HG03196 (cell line): ENCODE data around the gene EIF4EBP2.

Experiments
- ATAC-seq: cut with Tn5 transposase; IDR thresholded peaks from one replicate; pipeline ENCODE4 v1.9.1; 2021; ENCODE audit not compliant: unreplicated experiment

EIF4EBP2 gene

DNA sequence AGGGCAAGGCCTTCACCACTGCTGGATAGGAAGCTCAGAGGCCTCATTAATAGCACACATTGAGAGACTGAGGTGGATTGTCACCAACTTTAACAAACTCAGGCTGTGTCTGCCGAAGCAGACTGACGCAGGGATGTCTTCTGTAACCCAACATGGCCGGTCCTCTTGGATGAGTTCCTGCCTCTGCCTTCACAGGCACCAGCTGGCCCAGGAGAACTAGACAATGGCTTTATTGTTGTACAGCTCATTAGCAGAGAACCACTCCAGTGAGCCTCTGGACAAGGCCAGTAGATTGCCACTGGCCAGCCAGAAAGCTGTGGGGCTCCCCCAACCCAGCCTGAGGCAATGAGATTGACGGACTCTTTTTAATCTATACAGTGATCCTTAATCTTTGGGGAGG is 28.2 kb downstream of the EIF4EBP2 start:
- no peak for ATAC-seq

DNA sequence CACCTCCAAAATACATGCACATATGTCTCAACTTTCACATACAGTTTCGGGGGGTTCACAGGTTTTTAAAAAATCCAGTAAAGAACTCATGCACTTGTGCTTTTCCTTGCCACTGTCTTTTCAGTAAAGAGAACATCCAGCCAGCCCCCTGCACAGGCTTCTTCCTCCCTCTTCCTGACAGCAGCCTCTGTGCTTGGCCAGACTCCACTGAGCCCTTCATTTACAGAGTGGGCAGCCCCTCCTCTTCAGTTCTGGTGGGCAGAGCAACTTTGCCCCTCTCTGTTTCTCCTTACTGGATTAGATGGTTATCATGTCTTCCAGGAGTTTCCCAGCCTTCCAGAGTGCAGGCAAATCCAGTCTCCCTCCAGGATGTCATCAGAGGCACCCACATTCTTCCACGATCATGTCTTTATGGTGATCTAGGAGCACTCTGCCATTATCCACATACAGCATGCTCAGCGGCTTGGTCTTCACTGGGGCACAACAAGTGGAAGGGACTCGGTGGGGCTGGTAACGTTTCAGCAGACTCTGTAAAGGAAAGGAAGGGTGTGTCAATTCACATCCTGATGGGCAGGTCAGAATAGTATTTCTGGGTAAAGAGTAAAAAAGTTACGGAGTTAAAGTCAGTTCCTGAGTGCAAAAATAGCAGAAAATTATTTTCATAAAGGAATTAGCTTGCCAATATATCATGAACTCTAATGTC is 28.8 kb downstream of the EIF4EBP2 start:
- ATAC-seq = no peak

DNA sequence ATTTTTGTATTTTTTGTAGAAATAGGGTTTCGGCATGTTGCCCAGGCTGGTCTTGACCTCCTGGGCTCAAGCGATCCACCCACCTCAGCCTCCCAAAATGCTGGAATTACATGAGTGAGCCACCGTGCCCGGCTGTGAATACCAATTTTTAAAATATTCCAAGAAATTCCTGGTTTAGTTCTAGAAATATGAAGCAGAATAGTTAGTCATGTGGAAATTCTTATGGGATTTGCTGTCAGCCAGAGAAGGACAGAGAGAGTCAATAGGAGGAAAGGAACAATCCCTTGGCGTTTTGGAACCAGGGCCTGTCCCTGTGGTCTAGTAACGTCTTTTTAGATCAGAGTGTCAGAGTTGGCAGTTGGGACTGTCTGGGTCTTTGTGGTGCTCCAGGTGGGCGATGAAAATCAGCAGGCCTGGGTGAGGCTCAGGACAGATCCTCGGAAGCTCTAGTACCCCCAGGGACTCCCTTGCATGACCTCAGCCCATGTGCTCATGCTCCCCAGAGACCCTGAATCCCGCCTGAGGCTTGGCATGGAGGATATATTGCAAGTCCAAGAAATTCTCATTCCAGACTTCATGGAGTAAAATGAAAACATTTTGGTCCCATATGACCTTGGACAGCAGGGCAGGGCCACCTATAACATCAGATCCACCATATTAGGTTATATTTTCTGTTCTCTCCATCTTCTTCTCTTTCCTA is 29.8 kb downstream of the EIF4EBP2 start:
- no peak for ATAC-seq

DNA sequence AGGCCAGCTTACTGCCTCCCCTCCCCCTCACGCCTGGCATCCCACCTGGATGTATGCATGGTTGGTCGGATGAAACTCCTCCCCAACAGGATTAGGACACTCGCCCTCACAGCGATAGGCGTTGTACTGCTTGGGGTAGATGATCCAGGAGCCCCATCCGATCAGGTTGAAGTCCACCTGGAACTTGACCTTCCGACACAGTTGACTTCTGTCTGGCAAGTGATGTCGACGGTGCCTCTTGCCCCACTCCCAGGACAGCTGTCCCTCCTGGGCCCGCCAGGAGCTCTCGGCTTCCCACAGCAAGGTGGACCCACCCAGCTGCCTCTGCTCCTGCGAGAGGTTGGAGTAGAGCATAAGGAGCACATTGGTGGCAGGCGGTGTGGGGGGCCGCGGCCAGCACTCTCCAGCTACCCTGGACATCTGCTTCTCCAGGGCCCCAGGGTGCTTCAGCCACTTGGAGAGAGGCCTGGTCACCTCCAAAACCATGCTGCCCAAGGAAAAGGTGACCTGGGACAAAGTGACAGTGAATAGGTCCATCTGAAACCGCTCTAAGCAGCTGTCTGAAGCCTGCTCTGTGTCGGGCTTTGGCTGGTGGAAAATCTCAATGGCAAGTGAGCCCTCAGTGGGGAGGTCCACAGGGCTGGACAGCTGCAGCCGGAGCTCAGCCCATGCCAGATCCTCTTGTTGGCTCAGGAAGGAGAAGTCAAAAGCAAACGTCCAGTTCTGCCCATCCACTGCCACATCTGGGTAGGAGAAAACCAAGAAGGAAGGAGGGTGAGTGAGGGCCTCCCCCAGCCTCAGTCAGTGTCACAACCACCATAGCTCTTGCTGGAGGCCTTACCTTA is 31.5 kb downstream of the EIF4EBP2 start:
- no peak for ATAC-seq

DNA sequence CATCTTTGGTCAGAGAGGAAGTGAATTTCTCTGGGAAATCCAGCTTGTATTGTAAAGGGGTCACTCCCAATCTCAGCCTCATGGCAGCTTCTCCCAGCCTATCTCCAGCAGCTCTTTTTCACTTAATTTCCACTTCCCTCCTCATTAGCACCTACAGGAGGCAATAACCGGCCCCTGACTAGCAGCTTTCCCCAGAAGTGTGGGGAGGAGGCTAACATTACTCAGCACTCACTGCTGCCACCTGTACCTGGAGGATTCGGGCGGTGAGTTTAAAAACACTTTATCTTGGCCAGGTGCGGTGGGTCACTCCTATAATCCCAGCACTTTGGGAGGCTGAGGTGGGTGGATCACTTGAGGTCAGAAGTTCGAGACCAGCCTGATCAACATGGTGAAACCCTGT is 33.8 kb downstream of the EIF4EBP2 start:
- ATAC-seq = no peak

DNA sequence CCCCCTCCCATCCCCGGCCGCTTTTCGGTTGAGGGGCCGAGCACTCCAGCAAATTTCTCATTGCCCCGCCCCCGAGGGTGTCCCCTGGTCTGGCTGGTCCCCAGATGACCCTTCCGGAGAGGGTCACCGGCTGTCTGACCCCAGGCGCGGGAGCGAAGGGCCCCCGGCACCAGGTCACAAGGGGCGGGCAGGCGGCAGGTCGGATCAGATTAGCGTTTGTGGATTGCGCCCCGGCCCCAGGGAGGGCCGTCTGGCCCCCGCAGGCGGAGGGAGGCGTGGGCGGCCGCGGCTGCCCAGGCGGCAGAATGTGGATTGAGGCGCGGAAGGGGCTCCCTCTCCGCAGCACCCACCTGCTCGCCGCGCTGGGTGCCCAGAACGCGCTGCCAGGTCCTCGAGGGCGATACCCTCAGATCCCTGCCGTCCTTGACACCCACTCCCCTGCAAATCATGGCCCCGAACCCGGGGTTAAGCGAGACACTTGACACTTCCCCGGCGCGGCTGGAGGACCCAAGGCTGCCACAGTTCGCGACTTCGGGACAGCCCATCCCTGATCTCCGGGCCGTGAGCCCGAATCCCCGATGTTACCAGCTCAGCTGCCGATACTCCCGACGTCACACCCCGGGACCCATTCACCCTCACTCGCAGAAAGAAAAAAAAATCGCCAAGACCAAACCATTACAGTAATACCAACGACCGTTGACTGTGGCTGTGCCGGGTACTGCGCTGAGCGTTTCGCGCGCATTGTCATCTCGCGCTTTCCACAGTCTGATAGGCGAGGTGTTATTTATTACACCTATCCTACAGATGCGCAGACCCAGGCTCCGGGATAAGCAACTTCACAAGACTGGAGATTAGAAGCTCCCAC is 36.6 kb downstream of the EIF4EBP2 start:
- no peak for ATAC-seq

DNA sequence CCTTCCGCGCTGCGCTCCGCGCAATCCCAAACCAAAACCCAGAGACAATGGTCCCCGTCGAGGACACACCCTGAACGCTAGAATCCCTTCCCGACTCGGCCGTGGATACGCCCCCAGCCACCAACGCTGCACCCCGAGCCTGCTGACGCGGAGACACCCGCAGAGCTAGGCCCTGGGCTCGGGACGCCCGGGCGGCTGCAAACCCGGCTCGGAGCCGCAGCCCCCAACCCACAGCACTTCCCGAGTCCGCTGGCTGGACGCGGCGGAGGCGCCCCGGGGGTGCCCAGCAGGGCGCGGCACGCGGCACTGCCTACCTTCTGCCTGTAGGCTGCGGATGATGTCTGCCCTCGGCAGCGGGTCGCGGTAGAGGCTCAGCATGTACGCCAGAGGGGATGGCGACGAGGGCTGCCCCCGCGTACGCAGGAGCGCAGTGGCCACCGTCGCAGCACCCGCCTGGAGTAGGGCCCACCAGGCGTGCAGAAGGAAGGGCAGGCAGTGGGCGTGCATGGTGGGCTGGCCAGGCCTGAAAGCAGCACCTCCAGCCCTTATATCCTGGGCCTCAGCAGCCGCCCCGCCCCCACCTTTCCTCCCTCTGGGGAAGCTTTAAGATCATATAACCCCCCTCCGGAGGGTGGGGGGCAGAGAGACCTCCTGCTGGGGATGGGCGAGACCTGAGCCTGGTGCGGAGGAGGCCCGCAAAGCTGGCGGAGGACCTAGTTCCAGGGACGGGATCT is 37.4 kb downstream of the EIF4EBP2 start, which contains the start of gene NODAL:
Gene NODAL (minus strand): TSS at position 521 of the 734 bp plus-strand sequence. CDS start 14 bp downstream, at position 507.
- no peak for ATAC-seq

DNA sequence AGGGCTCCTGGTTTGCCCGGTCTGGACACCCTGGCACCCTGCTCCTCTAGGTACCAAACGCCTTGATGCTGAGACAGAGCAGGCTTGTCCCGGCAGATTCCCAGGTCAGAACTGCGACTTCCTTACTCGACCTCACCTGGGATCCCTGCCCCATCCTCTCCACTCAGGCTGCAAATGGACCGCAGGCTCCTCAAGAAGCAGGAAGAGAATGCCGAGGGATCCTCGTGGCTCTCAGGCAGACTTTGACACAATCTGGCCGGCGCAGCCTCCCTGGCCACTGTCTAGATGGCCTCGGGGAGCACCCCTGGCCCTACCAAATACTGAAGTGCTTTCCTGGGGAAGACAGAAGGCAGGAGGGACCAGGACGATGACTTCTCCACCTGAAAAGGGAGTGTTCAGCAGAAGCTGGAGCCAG is 38.0 kb downstream of the EIF4EBP2 start:
- no peak for ATAC-seq

DNA sequence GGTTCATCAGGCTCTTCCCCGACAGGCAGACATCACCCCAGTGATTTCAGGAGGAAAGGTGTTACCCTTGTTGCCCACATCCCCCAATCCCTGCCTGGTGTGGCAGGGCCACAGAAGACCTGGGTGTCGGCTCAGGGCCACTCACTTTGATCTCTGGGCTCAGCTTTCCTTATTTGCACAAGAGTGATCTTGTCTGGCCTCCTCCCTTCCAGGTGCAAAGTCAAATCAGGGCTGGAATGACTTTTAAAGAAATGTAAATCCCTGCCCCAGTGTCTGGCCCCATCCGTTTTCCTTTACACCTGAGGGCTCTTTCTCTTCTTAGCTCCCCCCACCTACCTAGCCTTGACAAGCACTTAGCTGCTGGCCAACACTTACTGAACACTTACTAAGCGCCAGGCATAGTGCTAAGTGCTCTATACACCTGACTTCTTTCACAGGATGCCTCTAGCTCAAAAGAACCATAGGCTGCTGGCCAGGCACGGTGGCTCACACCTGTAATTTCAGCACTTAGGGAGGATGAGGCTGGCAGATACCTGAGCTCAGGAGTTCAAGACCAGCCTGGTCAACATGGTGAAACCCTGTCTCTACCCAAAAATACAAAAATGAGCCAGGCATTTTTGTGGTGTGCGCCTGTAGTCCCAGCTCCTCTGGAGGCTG is 38.5 kb downstream of the EIF4EBP2 start:
- ATAC-seq = no peak

DNA sequence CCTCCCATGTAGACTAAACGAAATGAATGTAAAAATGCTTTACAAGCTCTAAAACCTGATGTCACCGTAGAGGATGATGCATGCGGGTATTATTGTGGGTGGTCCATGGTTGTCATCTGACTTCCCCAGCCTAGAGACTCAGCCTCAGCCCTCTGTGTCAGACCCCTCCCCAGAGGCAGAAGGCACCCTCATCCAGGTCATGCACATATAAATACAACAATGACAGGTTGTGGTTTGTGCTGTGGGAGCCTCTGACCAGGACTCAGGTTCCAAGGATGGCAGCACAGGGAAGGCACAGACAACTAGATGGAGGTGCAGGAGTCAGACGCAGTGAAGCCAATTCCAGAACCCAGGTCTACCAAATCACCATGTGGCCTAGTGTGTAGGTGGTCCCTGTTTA is 40.8 kb downstream of the EIF4EBP2 start:
- ATAC-seq = no peak

DNA sequence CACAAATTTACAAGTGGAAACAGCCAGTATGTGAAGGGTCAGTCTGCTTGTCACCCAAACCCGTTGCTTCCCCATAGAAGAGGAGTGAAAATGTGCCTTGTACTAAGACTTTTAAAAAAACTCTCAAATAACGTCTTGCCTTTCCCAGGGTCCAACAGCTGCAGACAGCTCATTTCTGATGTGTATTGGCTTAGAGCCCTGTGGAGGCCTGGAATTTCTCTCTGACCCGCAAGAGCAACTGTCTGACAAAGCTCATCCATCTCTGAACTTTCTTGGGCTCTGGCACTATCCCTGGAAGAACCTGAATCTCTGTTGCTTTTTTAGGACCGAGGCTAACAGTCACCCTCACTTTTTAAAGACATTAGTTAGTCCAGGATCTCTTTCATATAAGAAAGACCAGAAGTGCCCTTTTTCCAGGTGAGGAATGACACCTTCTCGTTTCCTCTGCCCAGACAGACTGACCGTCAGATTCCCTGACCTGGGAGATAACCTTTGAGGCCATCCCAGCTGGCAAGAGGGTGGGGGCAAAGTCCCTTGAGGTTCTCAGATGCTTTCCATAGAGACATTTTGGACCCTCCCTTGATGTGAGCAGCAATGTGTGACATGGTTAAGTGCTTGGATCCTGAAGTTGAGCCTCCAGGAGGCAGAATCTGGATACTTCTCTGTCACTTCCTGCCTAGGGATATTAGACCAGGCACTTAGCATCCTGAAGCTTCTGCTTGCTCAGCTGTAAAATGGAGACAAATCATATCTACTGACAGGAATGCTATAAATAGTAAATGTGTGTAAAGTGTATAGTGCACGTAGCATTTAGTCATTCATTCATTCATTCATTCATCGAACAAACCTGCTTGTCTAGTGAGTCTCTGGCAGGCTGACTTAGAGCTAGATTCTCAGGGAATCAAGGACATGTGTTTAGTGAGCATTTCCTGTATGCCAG is 42.0 kb downstream of the EIF4EBP2 start:
- ATAC-seq = no peak

DNA sequence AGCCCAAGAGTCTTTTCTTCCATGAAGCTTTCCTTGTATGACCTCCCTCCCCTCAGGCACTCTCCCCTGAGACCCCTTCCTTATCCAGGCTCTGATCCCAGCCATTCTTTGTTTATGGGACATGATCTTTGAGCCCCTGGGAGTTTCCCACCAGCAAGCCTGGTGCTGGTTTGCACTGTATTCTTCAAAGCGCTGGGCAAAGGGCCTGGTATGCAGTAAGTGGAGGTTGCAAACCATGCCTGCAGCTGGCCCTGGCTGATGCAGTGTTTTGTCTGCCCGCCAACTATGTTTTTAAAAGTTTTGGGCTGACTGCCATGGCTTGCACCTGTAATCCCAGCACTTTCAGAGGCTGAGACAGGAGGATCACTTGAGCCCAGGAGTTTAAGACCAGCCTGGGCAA is 44.3 kb downstream of the EIF4EBP2 start:
- ATAC-seq = no peak

DNA sequence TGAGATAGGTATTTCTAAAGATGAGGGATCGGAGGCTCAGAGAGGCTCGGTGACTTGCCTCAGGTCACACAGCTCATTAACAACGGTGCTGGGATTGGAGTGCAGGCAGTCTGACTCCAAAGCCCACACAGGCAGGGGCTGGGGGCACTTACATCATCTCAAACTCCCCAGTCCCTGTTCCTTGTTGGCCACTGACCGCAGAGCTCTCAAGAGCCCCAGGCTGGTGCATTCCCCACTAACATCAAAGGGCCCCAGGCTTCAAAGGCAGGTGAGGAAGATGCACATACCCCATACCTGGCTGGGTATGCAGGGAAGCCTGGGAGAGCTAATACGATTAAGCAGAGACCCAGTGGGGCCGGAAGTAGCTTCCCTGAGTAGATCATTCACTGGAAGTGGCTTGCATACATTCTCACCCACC is 51.3 kb downstream of the EIF4EBP2 start:
- ATAC-seq = no peak

DNA sequence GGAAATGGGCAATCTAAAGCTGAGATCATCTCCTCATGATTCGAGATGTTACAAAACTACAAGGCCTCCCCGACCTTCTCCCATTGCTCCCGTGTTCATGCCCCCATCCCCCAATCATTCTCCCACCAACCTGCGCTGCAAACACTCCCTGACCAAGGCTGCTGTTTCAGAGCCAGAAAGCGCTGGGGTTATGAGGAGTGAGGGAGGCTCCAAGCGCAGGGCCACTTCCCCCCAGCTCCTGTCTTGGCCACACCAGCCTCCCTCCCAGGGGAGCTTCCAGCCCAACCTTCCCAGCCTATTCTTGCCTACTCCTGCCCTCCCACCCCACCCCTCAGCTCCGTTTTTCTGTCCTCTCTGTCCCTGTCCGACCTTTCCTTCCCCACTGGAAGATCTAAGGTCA is 52.2 kb downstream of the EIF4EBP2 start:
- ATAC-seq = no peak

DNA sequence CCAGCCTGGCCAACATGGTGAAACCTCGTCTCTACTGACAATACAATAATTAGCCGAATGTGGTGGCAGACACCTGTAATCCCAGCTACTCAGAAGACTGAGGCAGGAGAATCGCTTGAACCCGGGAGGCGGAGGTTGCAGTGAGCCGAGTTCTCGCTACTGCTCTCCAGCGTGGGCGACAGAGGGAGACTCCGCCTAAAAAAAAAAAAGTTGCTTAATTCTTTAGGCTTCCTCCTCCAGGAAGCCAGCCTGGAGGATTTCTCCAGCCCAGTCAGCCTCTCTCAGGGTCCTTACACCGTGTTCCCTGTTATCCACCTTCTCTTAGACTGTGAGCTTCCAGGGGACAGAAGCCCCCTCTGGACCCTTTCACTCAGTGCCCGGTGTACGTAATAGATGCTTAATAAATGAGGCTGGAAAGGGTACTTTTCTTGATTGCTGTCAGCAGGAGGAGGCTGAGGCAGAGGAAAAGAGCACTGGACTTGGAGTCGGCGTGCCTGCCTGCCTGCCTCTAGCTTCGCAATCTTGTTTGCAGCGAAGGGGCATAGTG is 53.9 kb downstream of the EIF4EBP2 start:
- no peak for ATAC-seq

DNA sequence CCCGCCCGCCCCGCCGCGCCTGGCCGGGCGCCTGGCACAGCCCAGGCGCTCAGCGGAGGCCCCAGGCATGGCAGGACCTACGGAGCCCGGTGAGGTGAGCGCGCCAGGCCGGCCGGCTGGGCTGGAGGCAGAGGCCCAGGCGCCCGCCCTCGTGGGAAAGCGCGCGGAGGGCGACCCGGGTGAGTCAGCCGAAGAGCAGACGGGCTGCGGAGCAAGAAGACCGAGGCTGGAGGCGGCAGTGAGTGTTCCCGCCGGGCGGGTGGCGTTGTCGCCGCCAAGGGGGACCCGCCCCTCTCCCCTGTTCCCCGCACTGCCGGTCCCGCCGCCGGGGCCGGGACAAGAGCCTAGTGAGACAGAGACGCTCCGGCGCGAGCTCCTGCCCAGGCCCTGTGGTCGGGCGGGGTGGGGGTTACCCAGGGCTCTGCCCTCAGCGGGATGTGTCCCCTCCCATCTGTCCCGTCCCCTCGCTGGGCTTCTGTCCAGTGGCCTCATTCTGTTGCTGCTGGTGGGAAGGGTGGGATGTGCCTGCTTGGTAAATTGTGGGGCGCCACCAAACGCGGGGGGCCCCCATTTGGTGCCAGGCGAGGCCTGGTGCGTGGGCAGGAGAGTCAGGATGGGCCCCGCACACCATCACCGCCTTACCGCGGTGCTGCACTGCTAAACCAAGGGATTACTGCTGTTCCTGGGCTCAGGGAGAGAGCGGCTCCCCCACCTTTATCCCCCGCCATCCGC is 54.5 kb downstream of the EIF4EBP2 start:
- no peak for ATAC-seq

DNA sequence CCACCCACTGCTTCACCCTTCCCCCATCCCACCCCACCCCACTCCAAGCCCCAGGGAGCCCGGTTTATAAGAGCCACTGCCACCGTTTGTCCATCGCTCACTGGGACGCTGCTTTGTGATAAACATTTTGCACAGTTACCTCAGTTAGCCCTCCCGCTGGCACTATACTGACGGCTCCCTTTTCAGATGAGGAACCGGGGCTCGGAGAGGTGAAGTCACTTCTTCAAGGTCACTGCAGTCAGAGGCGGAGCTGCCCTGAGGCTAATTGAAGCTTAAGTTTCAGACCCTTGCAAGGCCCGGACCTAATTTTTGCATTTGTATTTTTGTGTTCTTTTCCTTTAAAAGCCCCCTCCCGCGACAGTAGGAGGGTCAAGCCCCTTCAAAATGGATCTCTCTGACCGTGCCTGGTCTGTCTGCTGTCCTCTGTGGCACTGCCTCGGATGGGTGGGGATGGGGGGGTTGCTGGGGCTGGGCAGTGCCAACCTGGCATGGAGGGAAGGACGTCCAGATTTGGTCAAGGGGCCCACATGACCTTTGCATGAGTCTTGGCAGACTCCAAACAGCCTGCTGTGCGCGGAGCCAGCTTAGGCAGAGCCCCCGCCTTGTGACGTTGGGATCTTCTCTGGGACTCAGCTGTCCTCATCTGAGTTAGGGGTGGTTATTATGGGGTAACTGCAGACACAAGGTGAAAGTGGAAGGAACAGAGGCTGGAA is 55.3 kb downstream of the EIF4EBP2 start:
- no peak for ATAC-seq
